ENCODE results near the gene AGBL4. TPM values are rescaled to one million over a fixed set of nuclear protein-coding genes. Genes with fewer than 3 reads are reported as not detected.

The AGBL4 gene
- total RNA-seq, 1 donor from 2014 or later, result not detected

DNA sequence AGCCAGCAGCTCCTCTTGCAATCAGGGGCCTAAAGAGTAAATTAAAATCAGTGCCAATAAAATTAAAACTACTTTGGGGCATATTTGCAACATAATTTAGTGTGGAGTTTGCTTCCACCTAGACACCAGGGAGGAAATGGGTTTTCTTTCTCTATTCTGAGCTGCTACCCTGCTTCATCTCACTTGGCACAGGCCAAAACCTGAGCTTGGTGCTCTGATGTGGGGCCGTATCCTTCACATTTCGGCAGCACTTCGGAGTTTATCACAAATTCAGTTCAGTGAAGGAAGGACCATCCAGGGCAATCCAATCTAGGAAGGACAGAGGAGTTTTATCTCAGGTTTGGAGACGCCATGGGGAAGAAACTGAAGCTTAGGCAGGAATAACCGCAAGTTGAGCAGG, 1428.1 kb downstream of the AGBL4 start:
- DNase-seq (no peak), ATAC-seq (no peak)
- H3K27me3 ChIP-seq, result no peaks in the 10 kb centered on the region
- TF ChIP-seq, protein P1, sequence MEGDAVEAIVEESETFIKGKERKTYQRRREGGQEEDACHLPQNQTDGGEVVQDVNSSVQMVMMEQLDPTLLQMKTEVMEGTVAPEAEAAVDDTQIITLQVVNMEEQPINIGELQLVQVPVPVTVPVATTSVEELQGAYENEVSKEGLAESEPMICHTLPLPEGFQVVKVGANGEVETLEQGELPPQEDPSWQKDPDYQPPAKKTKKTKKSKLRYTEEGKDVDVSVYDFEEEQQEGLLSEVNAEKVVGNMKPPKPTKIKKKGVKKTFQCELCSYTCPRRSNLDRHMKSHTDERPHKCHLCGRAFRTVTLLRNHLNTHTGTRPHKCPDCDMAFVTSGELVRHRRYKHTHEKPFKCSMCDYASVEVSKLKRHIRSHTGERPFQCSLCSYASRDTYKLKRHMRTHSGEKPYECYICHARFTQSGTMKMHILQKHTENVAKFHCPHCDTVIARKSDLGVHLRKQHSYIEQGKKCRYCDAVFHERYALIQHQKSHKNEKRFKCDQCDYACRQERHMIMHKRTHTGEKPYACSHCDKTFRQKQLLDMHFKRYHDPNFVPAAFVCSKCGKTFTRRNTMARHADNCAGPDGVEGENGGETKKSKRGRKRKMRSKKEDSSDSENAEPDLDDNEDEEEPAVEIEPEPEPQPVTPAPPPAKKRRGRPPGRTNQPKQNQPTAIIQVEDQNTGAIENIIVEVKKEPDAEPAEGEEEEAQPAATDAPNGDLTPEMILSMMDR (IDR thresholded peaks at IDR 0.05), result no peak
- no peaks in the 10 kb centered on the region for H3K4me1 ChIP-seq
- H3K27ac ChIP-seq, result no peak overlapping the region
- no peaks in the 10 kb centered on the region for H3K36me3 ChIP-seq
- H3K4me3 ChIP-seq, result no peak overlapping the region
- H3K9me3 ChIP-seq, result no peaks in the 10 kb centered on the region
- intact Hi-C loops (cut with DNase I), result no loop called here

DNA sequence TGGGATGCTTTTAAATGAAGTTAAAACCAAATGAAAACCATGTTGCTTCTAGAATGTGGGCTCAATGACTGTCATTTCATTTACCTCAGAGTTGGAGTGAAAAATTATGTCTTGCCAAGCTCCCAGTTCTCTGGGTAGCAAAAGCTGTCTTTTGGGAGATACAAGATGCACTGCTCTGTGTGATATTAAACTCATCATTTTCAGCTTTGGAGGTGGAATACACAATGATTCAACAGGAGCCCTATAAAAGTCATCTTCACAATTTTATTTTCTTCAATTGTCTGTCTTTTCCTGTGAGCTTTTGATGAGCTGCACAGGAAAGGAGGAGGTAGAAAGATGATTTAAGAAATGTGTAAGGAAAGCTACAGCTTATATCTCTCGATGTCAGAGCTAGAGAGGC, 1431.4 kb downstream of the AGBL4 start:
- ATAC-seq, result no peak
- H3K9me3 ChIP-seq, result no peaks in the 10 kb centered on the region
- H3K4me3 ChIP-seq, result no peak overlapping the region
- TF ChIP-seq, protein P1 (IDR thresholded peaks at IDR 0.05), result no peak
- H3K27ac ChIP-seq, result no peak overlapping the region
- no peaks in the 10 kb centered on the region for H3K36me3 ChIP-seq
- intact Hi-C loops (cut with DNase I), result no loop called here
- DNase-seq, result no peak
- H3K4me1 ChIP-seq, result no peaks in the 10 kb centered on the region
- H3K27me3 ChIP-seq, result no peaks in the 10 kb centered on the region

DNA sequence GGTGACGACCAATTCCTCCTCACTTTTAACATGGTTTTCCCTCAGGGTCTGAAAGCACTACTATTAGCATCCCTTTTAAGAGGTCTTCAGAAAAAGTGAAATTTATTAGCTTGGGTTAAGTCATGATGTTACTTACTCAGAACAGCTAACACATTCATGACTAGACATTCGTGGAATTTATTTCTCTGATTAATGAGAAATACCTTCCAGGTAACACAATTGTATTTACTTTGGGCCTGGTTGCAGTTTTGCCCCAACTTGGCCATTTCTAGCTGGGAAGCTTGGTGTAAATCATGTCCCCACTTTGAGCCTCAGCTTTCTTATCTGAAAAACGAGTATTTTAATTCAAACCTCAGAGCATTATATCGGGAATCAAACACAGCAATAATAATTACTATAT, 1432.6 kb downstream of the AGBL4 start:
- intact Hi-C loops (cut with DNase I), result no loop called here
- Histone ChIP-seq H3K9me3 (no peaks in the 10 kb centered on the region), H3K4me1 (no peaks in the 10 kb centered on the region), H3K27ac (no peak overlapping the region), H3K4me3 (no peak overlapping the region), H3K27me3 (no peaks in the 10 kb centered on the region), H3K36me3 (no peaks in the 10 kb centered on the region)
- DNase-seq (no peak), ATAC-seq (no peak)
- TF ChIP-seq, protein P1 (IDR thresholded peaks at IDR 0.05), result no peak

DNA sequence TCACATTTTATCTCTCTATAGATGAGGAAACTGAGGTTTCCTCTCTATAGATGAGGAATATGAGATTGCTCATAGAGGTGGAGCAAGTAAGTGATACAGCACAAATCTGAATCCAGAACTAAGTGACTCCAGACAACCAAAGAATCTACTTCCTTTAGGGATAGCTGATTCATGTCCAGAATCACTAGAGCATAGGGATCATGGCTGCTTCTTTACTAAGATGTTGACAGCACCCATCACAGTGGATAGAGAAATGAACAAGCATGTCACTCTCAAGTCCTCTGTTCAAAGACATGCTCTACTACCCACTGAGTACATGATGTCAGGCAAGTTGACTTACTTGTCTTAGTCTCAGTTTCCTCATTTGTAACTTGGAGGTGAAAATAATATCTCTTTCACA, 1435.7 kb downstream of the AGBL4 start:
- TF ChIP-seq, protein P1 (IDR thresholded peaks at IDR 0.05), result no peak
- intact Hi-C loops (cut with DNase I), result no loop called here
- Histone ChIP-seq H3K27ac (no peak overlapping the region), H3K36me3 (no peaks in the 10 kb centered on the region), H3K4me3 (no peak overlapping the region), H3K27me3 (no peaks in the 10 kb centered on the region), H3K9me3 (no peaks in the 10 kb centered on the region), H3K4me1 (no peaks in the 10 kb centered on the region)
- no peak for DNase-seq
- no peak for ATAC-seq

DNA sequence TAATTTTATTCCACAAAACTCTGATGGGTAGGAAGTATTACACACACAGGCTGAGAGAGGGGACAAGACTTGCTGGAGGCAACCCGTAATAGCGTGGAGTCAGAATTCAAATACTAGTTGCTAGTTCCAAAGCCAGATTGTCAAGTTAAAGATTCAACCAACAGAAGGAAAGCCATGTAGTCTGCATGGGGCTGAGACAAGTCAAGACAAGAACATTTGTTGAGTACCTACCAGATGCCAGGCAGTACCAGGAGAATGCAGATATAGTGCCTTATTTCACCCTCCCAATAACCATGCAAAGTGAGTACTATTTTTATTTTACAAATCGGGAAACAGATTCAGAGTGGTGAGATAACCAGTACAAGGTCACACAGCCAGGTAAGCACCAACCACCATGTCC, 1441.3 kb downstream of the AGBL4 start:
- DNase-seq (no peak), ATAC-seq (no peak)
- TF ChIP-seq, protein P1 (IDR thresholded peaks at IDR 0.05), result no peak
- Histone ChIP-seq H3K27me3 (no peaks in the 10 kb centered on the region), H3K4me1 (no peaks in the 10 kb centered on the region), H3K36me3 (no peaks in the 10 kb centered on the region), H3K9me3 (no peaks in the 10 kb centered on the region), H3K4me3 (no peak overlapping the region), H3K27ac (no peak overlapping the region)
- intact Hi-C loops (cut with DNase I), result no loop called here

DNA sequence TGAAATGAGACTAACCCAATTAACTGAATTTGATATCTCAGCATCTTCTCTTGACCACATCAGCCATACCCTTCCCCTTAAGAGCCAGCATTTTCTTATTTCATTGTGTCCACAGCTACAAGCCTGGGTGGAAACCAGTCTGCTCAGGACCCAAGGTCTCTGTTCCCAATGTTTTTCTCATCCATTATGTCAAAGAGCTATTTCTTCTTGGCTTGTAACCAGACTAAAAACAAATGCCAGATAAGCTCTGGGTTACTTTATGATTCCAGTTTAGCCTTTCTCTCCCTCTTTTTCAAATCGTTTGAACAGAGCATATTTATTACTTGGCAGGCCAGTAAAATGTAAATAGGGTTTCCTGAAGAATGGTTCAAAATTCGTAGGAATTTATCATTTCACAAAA, 1442.5 kb downstream of the AGBL4 start:
- no peak for DNase-seq
- Histone ChIP-seq H3K9me3 (no peaks in the 10 kb centered on the region), H3K4me3 (no peak overlapping the region), H3K4me1 (no peaks in the 10 kb centered on the region), H3K27me3 (no peaks in the 10 kb centered on the region), H3K36me3 (no peaks in the 10 kb centered on the region), H3K27ac (no peak overlapping the region)
- ATAC-seq, result no peak
- TF ChIP-seq, protein P1 (IDR thresholded peaks at IDR 0.05), result no peak
- intact Hi-C loops (cut with DNase I), result no loop called here

Measured in upper lobe of right lung (tissue), 1 donor.